Right renal pelvis (tissue), 4 donors: ENCODE measurements around the gene RARA. TPM values are rescaled to one million over a fixed set of nuclear protein-coding genes. Genes with fewer than 3 reads are reported as not detected.

ENCODE experiments used
- DNase-seq, 4 donors: peaks; one replicate each; pipeline ENCODE4 v3.0.0-alpha.2; 2013; ENCODE audit warnings: low read depth in 4 of 4, low spot score in 3 of 4, missing footprints in 1 of 4
- polyA plus RNA-seq, 4 donors: library from polyadenylated mRNA; unstranded; fragments of 120-200 nt; gene quantifications; one replicate each; pipeline ENCODE4 v1.2.1, GENCODE V29; 2013; ENCODE audit not compliant: insufficient read length in 4 of 4

The RARA gene
- polyA plus RNA-seq, 4 donors, result 36.1 to 39.1 (median 38.5) TPM

DNA sequence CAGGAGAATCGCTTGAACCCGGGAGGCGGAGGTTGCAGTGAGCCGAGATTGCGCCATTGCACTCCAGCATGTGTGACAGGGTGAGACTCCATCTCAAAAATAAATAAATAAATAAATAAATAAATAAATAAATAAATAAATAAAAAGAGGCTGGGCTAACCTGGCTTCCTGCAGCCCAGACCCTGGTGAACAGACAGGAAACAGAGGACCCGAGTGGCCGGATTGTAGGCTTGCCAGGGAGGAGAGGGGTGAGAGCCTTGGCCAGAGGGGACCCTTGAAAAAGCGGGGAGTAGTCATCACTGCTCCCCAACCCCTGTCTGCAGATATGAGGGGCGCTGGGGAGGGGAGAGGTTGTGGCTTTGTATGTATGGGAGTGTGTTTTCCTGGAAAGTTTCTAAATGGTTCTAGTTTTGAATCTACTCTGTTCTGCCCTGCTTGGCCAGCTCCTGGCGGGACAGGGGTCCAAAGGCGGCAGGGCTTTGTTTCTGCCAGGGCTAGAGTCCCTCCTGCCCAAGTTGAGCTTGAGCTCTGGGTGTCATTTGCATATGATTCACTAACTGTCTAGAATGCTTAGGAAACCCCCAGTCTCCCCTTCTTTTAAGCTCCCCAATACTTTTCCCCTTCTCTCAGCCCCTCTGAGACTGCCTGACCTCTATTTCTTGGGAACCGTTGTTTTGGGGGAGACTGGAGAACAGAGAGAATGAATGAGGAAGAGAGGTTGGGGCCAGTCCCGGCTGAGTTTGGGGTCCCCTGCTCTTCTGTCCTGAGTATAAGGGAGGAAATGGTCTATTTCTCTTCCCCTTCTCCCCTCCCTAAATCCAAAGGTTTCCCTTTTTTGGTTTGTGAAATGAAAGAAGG lies 16.4 kb downstream of the RARA start:
- DNase-seq, result no peak

DNA sequence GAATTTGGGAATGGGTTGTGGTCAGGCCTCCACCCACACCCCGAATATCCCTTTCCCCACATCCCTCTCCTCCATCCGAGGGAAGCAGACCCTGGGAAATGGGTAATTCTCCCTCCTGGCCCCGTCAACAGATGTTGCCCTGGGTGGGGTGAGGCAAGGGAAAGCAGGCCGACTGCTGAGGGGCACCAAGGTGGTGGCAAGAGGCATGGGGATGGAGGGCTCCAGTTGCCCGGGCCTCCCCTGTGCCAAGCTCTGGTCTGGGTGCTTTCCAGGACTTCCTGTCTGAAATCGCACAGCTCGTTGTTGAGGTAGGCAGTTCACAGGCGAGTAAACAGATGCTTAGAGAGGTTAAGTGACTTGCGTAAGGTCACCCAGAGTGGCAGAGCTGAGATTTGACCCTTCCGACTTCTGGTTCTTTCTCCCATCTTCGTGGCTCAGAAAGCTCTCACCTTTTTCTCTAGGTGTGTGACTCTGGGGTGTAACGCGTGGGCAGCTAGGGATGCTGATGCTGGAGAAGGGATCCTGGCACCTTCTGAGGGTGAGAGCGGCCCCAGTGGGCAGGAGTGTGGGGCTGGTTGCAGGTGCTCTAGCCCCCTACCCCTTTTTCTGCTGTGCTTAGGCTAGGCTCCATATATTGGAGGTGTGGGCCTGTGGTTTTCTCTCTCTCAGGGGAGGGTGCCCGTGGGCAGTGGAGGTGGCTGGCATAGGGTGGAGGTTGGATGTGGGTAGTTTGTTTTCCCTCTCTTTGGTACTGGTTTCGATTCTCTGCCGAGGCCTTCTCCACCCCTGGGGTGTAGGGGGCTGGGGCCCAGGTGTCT lies 17.2 kb downstream of the RARA start:
- no peak for DNase-seq

- DNase-seq, result no peak
These were observed 17.8 kb downstream of the RARA start for GRCh38 chr17:40326832-40327199.

GRCh38 chr17:40327244-40327729 lies 18.3 kb downstream of the RARA start:
- no peak for DNase-seq

- no peak for DNase-seq
These were observed 18.9 kb downstream of the RARA start for GRCh38 chr17:40327735-40328385.

GRCh38 chr17:40328386-40328766 lies 19.4 kb downstream of the RARA start:
- no peak for DNase-seq

DNA sequence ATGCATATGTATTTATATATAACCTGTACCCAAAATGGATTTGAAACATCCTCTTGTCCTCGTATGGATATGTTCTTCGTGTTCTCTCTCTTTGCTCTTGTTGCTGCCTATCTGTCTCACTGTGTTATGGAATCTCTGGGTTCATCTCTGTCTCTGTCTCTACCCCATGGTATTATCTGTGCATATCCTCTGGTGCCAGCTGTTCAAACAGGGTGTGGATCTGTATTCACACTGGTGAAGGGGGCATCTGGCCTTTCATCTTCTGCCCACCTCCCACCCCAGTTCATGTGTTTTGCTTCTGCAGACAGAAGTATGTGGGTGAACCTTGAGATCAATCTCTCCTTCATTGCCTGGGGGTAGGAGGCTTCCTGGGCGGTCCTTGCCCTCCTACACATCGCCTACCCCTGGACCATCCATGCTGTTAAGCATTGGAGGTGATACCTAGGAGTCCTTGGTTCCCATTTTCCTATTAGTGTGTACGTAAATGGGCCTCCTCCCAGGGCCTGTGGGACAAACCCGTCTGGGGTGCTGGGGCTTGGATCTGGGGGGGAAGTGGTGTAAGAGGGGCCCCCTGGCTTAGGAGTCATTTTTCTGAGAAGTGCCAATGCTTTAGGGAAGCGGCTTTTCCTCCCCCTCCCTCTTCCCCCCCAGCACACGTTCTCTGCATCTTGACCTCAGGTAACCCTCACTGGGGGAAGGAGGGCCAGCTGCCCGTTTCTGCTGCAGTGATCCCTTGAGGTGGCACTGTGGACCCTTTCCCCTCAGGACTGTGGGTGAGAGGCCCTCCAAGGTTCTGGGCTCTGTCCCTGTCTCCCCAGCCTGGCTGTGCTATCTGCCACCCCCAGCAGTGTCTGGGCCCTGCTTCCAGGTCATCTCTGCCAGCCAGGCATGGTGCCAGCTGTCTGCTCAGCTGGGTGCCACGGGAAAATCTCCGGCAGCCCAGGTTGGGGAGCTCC lies 21.1 kb downstream of the RARA start:
- DNase-seq, result no peak

GRCh38 chr17:40330850-40331470 lies 22.0 kb downstream of the RARA start:
- DNase-seq, result no peak

DNA sequence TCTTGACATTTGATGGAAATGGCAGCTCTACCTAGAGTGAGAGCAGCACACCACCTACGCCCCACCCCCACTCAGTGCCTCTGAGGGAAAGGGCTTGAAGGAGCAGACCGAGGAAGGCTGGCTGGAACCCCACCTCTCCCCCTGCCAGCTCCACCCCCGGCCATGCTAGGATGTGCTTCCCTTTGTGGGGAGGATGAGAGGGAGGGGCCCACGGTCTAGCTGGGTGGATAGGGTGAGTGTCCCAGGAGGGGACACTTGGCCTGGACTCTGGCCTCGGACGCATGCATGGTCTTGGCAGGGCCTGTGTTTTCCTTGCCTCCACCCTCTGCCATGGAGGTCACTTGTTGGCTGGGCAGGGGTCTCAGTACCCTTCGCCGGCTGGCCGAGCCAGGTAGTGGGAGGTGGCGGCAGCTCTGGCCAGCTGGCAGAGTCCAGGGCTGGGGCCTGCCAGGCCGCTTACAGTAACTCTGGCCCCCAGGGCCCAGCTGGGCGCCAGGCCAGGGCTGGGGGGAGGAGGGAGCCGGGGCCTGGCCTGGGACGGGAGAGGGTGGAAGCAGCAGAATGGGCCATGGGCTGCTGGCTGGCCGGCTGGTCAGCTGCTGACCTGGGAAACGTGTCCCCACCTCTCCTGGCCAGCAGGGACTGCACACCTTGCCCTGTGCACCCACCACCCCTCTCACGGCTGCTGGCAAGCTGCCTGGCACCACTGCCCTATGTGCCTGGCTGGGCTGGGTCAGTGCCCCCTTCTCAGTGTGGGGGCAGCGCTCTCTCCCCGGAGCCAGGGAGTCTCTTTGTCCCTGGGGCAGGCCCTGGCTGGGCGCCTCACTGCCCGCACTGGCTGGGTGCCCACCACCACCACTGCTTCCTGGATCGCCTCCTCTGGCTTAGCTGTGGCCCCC lies 23.0 kb downstream of the RARA start:
- no peak for DNase-seq

- DNase-seq, result no peak
These were observed 24.9 kb downstream of the RARA start for GRCh38 chr17:40333781-40334448.

GRCh38 chr17:40335620-40336019 lies 26.6 kb downstream of the RARA start:
- DNase-seq, result no peak

DNA sequence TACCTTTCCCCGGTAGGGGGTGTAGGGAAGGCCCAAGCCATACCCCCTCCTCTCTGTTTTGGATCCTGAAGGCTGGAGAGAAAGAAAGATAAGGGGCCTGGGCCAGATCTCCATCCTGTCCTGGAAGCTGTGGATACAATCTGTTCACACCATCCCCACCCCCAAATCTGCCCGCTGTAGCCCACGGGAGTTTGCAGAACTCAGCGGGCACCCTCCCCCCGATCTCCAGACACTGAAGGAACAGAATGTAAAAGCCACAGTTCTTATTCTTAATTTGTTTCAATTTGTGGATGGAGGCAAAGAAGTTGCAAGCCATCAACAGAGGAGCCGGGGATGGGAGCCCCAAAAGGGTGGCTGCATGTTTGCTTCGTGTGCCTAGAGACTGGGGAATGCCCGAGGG lies 28.4 kb downstream of the RARA start:
- DNase-seq, result no peak

DNA sequence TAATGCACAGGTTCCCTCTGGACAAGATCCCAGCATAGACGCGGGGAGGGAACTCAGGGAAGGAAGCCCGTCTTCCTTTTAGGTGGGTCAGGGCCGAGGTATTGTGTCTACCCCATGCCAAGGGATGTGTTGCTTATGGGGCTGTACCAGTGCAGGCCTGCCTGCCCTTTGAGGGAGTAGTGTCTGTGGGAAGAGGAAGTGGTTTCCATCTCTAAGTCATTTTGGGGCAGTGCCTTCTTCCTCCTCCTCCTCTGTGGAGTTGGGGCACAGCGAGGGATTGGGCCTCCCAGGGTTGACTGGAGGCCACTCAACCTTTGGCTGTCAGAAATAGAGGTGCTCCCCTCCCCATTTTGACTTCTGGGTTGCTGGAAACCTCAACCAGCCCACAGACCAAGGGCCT lies 29.1 kb downstream of the RARA start:
- no peak for DNase-seq

DNA sequence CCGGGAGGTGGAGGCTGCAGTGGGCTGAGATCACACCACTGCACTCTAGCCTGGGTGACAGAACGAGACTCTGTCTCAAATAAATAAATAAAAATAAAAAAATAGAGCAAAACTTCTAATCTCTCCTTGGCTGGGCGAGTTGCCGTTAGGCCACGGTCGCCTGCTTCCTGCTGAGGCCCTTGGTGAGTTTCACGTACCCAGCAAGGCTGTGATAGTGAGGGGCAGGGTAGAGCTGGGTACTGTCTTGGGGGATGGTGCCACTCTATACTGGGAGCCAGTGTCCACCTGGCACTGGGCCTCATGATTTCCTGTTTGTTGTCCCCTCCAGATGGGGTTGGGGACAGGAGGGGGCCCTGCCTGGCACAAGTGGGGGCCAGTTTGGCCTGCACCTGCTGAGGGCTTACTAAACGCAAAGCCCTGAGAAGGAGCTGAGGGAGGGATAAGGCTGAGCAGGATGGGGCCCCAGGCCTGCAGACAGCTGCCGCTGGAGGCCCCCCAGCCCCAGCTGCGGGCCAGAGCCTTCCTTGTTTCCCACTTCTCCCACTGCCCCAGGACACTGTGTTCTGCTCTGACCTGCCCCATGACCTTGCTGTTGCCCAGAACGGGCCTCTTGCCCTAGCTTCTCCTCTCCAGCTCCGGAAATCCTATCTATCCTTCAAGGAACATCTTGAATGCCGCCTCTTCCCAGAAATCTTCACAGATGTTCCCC lies 30.1 kb downstream of the RARA start:
- DNase-seq, result no peak

GRCh38 chr17:40340327-40340726 lies 31.3 kb downstream of the RARA start:
- no peak for DNase-seq

- DNase-seq, result no peak
These were observed 32.2 kb downstream of the RARA start for GRCh38 chr17:40340880-40341807.
